Pericardium fibroblast (primary cell): Measurements from ENCODE around the gene HK1. TPM values are rescaled to one million over a fixed set of nuclear protein-coding genes. Genes with fewer than 3 reads are reported as not detected.

ENCODE experiments used
- total RNA-seq: library from RNA; depleted of rRNA; stranded (reverse); fragments of >200 nt; gene quantifications from 2 replicates; pipeline ENCODE4 v1.2.3, GENCODE V29; 2015

Gene HK1
- 56.5 and 104 TPM in 2 replicates for total RNA-seq

GRCh38 chr10:69278446-69278963 lies at the start of gene HK1:
Gene HK1, plus strand, starts transcription at chr10:69278496.

DNA sequence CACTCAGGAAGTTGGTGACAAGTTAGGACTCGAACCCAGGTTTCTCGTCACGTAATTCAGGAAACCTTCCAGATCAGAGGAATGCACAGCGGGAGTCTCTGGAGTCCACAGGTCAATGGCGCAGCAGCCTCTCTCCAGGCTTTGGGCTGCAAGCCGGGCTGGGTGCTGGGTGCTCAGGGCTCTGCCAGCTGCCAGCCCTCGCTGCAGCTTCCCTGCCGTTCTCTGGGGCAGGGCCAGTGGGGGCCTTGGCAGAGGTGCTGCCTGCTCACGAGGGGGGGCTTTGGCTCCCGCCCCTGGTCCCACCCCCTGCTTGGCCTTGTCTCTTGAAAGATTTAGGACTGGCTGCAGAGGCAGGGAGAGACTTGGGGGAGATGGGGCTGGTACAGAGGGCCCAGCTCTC lies 138.4 kb downstream of the HK1 start, which contains the start of gene TACR2:
Gene TACR2 (minus strand): TSS at position 224 of the 400 bp plus-strand sequence. CDS start 595 bp downstream, outside the sequence.

GRCh38 chr10:69451209-69451783 lies 173.0 kb downstream of the HK1 start, which contains the start of gene TSPAN15:
Gene TSPAN15, plus strand, starts transcription at chr10:69451465. Its CDS starts 130 bp downstream, at chr10:69451595.

Other genes starting within 250 kb of the HK1 start
- 55.3 and 243 TPM in 2 replicates for gene SRGN, start 190.4 kb upstream of the HK1 start, total RNA-seq
- 19.9 and 26.8 TPM in 2 replicates for gene VPS26A, start 154.3 kb upstream of the HK1 start, total RNA-seq
- 15.4 and 22.9 TPM in 2 replicates for gene SUPV3L1, start 98.3 kb upstream of the HK1 start, total RNA-seq
- gene HKDC1, start 58.2 kb upstream of the HK1 start, total RNA-seq, result 0.23 TPM in 1 of 2 replicates, not detected in the other
- gene TACR2, start 138.4 kb downstream of the HK1 start, total RNA-seq, result not detected in 2 replicates
- gene TSPAN15, start 173.0 kb downstream of the HK1 start, total RNA-seq, result 0.82 and 4.0 TPM in 2 replicates